Retina (tissue), 1 donor: Measurements from ENCODE around the gene SSBP2.
A peak's percentile ranks its signal among the peaks of the same experiment; 100 is the strongest.

Experiments
- DNase-seq: peaks from one replicate; pipeline ENCODE4 v3.0.0-alpha.2; 2016

SSBP2 gene

GRCh38 chr5:81766611-81767010, 15.7 kb upstream of the SSBP2 start:
- DNase-seq, result no peak

DNA sequence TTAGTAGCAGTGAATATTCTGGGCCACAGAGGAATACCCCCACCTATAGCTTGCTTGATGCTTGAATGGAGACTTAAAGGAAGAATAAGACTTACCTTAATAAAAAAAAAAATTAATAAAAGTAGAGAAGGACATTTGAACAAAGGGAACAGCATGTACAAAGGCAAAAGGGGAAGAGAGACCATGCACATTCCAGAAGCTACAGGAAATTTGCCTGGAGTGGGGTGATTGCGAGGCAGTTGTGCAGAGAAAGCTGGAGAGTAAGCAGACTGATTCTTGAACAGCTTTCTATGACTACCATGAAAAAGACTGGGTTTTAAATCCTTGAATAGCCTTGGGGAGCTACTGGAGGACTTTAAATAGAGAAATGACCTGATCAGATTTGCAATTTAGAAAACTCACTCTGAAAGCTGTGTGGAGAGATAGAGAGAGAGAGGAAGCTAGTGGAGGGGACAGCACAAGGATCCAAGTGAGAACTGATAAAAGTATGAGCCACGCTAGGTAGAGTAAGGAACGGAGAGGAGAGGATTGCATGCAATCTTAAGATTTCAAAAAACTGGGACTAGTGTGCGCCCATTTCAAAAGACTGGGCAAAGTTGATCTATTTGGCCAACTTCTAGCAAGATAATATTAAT, 12.5 kb upstream of the SSBP2 start:
- no peak for DNase-seq

DNA sequence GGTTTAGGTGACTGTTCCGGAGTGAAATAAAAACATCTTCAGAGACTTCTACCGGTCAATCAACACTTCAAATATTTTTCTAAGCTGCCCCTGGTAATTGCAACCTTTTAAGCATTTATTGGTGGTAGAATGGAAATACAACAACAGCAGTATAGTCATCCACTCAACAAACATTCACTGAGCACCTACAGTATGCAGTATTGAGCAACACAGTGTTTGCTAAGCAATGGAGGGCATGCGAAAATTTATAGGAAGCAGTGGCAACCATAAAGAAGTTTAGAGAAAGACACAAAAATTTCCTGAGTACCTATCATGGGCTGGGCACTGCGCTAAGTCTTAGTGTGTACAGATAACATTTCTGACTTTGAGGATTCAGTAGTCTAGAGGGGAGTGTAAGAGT, 12.0 kb upstream of the SSBP2 start:
- DNase-seq, result no peak

- no peak for DNase-seq
Measured at GRCh38 chr5:81762401-81762800, 11.5 kb upstream of the SSBP2 start.

- no peak for DNase-seq
Measured at GRCh38 chr5:81761970-81762369, 11.1 kb upstream of the SSBP2 start.

GRCh38 chr5:81761270-81761669, 10.4 kb upstream of the SSBP2 start:
- no peak for DNase-seq

GRCh38 chr5:81760521-81760920, 9.6 kb upstream of the SSBP2 start:
- DNase-seq, result no peak

GRCh38 chr5:81759632-81760005, 8.7 kb upstream of the SSBP2 start:
- DNase-seq, result no peak

GRCh38 chr5:81757404-81757803, 6.5 kb upstream of the SSBP2 start:
- no peak for DNase-seq

DNA sequence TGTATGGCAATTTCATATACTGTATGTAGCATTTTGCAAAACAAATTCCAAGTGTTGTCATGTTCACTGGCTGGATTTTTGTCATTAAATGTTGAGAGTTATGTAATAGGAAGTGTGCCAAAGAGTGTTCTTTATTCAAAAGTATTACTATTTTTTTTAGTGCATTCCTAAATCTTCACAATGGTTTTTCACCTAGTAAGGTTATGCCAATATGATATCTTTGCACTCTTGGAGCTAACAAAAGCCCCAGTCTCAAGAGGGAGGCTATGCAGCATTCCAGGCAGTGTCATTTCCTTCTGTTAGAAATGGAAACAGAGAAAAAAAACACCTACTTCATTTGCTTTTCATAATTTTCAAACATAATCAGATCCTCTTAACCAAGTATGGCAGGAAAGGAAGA, 5.1 kb upstream of the SSBP2 start:
- no peak for DNase-seq

GRCh38 chr5:81755320-81755719, 4.4 kb upstream of the SSBP2 start:
- no peak for DNase-seq

GRCh38 chr5:81754621-81755020, 3.7 kb upstream of the SSBP2 start:
- no peak for DNase-seq

- no peak for DNase-seq
Measured at GRCh38 chr5:81753429-81753828, 2.5 kb upstream of the SSBP2 start.

GRCh38 chr5:81752644-81752963, 1.7 kb upstream of the SSBP2 start:
- DNase-seq, result no peak

- no peak for DNase-seq
Measured at GRCh38 chr5:81751836-81752643, 1.1 kb upstream of the SSBP2 start.

- DNase-seq, result no peak
Measured at GRCh38 chr5:81750308-81751008, 439 bp downstream of the SSBP2 start.

GRCh38 chr5:81749561-81750307, 1.2 kb downstream of the SSBP2 start:
- peak; percentile 49 for DNase-seq

DNA sequence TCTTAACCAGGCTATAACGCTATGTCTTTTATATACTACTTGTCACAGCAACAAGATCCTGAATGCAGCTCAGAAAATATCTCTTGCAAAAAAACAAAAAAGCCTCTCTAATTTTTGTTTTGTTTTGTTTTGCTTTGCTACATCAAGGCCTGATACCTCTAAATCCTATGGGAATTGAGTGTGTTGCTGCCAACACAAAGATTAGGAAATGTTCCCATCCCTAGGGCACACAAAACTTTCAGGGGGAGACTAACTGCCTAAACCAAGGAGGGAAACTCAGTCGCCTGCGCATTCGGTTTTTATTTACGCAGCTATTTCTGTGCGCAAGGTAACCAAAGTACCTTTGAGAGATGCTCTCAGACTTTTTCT, 1.7 kb downstream of the SSBP2 start:
- peak; percentile 50 for DNase-seq

GRCh38 chr5:81748556-81748955, 2.3 kb downstream of the SSBP2 start:
- peak; percentile 21 for DNase-seq

DNA sequence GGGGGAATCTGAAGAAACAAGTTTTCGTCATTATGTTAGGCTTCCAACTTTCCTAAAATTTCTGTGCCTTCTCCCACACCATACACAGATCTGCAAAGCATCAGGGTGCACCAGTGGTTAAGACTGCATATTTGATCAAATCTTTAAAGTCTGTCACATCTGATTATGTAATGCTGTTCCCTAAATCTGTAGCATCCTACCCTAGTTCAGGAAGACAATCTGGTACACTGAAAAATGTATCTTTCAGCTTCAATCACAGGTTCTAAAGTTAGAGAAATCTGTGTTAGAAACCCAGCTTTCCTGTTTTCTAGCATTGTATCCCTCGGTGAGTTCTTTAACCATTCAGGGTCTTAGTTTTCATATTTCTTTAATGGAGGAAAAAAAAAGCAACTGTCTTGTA, 3.9 kb downstream of the SSBP2 start:
- no peak for DNase-seq

- DNase-seq, result no peak
Measured at GRCh38 chr5:81740758-81741157, 10.1 kb downstream of the SSBP2 start.

- DNase-seq, result no peak
Measured at GRCh38 chr5:81739291-81739690, 11.6 kb downstream of the SSBP2 start.

GRCh38 chr5:81729276-81729675, 21.6 kb downstream of the SSBP2 start:
- DNase-seq, result no peak

DNA sequence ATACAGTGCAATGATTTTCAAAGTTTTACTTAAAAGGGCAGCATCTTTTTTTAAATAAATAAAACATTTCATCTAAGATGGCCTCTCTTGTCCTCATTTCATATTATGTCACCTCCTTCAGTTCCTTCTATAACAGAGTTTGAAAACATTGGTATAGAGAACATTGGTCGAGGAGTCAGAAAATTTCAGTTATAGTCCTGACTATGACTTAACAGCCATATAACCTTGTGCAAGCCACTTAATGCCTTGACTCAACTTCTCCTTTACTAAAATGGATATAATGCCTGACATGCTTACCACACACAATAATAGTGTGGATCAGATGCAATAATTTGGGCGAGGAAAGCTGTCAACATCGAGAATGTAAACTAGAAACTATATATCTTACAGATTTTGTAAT, 22.6 kb downstream of the SSBP2 start:
- DNase-seq, result no peak
